HepG2 (cell line): ENCODE results near the gene MFSD11. TPM values are rescaled to one million over a fixed set of nuclear protein-coding genes. Genes with fewer than 3 reads are reported as not detected.

Source experiments
- ATF2 ChIP-seq: sonication (generic); formaldehyde crosslinking; IDR thresholded peaks from 2 replicates; pipeline ENCODE4 v1.4.0; 2020; ENCODE audit warnings: missing genetic modification reagents
- CEBPZ ChIP-seq: IDR thresholded peaks from 2 replicates; pipeline ENCODE4 v1.6.1; 2012; ENCODE audit warnings: low read length, improper control_type of control experiment
- ETS1 ChIP-seq: sonication (generic); formaldehyde crosslinking; IDR thresholded peaks from 2 replicates; pipeline ENCODE4 v1.4.0; 2020; ENCODE audit warnings: missing genetic modification reagents
- FOXK2 ChIP-seq: fragments of 450-650 bp; IDR thresholded peaks from 2 replicates; pipeline ENCODE4 v1.6.1; 2016
- GLI4 ChIP-seq: sonication (generic); formaldehyde crosslinking; IDR thresholded peaks from 2 replicates; pipeline ENCODE4 v1.5.1; 2020; ENCODE audit warnings: missing genetic modification reagents, mild to moderate bottlenecking, moderate library complexity, borderline replicate concordance
- HNF4A ChIP-seq: sonication (generic); formaldehyde crosslinking; IDR thresholded peaks from 2 replicates; pipeline ENCODE4 v1.4.0; 2020; ENCODE audit warnings: missing genetic modification reagents
- NKX3-1 ChIP-seq: sonication (generic); formaldehyde crosslinking; IDR thresholded peaks from 2 replicates; pipeline ENCODE4 v1.5.0; 2020; ENCODE audit warnings: missing genetic modification reagents
- POLR2AphosphoS5 ChIP-seq: IDR thresholded peaks from 2 replicates; pipeline ENCODE4 v1.6.1; 2012; ENCODE audit warnings: low read depth, low read length
- REL ChIP-seq: sonication (generic); formaldehyde crosslinking; conservative IDR thresholded peaks from 2 replicates; pipeline ENCODE4 v1.8.0; 2022; ENCODE audit warnings: mild to moderate bottlenecking, missing genetic modification reagents, moderate library complexity
- TOE1 ChIP-seq: sonication (generic); formaldehyde crosslinking; IDR thresholded peaks from 2 replicates; pipeline ENCODE4 v1.4.0; 2020; ENCODE audit warnings: mild to moderate bottlenecking, missing genetic modification reagents
- YEATS4 ChIP-seq: sonication (generic); formaldehyde crosslinking; IDR thresholded peaks from 2 replicates; pipeline ENCODE4 v1.4.0; 2020; ENCODE audit warnings: missing genetic modification reagents, borderline replicate concordance
- ZBTB46 ChIP-seq: sonication (generic); formaldehyde crosslinking; IDR thresholded peaks from 2 replicates; pipeline ENCODE4 v1.4.0; 2020; ENCODE audit warnings: mild to moderate bottlenecking, missing genetic modification reagents, borderline replicate concordance
- ZFYVE20 ChIP-seq: sonication (generic); formaldehyde crosslinking; IDR thresholded peaks from 2 replicates; pipeline ENCODE4 v1.8.0; 2023; ENCODE audit warnings: low read depth, mild to moderate bottlenecking, moderate library complexity, missing genetic modification reagents, borderline replicate concordance
- ZMAT3 ChIP-seq: sonication (generic); formaldehyde crosslinking; conservative IDR thresholded peaks from 2 replicates; pipeline ENCODE4 v1.7.0; 2021; ENCODE audit warnings: missing genetic modification reagents
- ZNF557 ChIP-seq: sonication (generic); formaldehyde crosslinking; IDR thresholded peaks from 2 replicates; pipeline ENCODE4 v1.4.0; 2020; ENCODE audit warnings: missing genetic modification reagents
- ZNF574 ChIP-seq: sonication (generic); formaldehyde crosslinking; IDR thresholded peaks from 2 replicates; pipeline ENCODE4 v1.4.0; 2020; ENCODE audit warnings: missing genetic modification reagents
- polyA plus RNA-seq, 8 experiments: library from polyadenylated mRNA; depleted of rRNA in 3 of 8; stranded (reverse) in 7 of 8; unstranded in 1 of 8; fragments of >200 nt; fragmentation: Illumina TruSeq in 4 of 8; extraction: Trizol in 4 of 8; gene quantifications; 2 replicates each; pipeline versions ENCODE4 v1.2.1 to v1.2.3, GENCODE V29; 2011 to 2016; ENCODE audit warnings: low read depth in 4 of 8, missing spikeins in 1 of 8, mixed read lengths in 1 of 8; ENCODE audit not compliant: insufficient read depth in 1 of 8
- total RNA-seq, 5 experiments: library from RNA; depleted of rRNA; stranded (reverse); fragments of >200 nt; fragmentation: Illumina TruSeq; extraction: Trizol; gene quantifications; 2 replicates each; pipeline ENCODE4 v1.2.3, GENCODE V29; 2016; ENCODE audit warnings: low read depth in 1 of 5

Gene MFSD11
- total and polyA plus RNA-seq, 2 of the 13 experiments (the other 11 are each of a cell fraction or from before 2014, with no cell fraction given) = 26.1 to 36.3 TPM

GRCh38 chr17:76700617-76701470 is 37.1 kb upstream of the MFSD11 start (continued):
- TF ChIP-seq ETS1 = no peak
- TF ChIP-seq ZNF574 (CRISPR knock-in tag) = no peak; the same call in 1 of the 2 replicates
- no peak; the same call in none of the 2 replicates for TF ChIP-seq GLI4 (CRISPR knock-in tag)
- no peak for TF ChIP-seq REL (CRISPR knock-in tag)
- TF ChIP-seq CEBPZ = no peak
- TF ChIP-seq YEATS4 (CRISPR knock-in tag) = peak; percentile 61; the same call in 1 of the 2 replicates
- TF ChIP-seq ZNF557 (CRISPR knock-in tag) = 0 out of 2 replicates have a peak, but pooled peaks have one; percentile 61
- TF ChIP-seq HNF4A (CRISPR knock-in tag) = peak; percentile 59
- no peak for TF ChIP-seq FOXK2
- peak; percentile 87; the same call in 1 of the 2 replicates for TF ChIP-seq ZMAT3
- TF ChIP-seq TOE1 (CRISPR knock-in tag) = no peak
- peak; percentile 86; the same call in 1 of the 2 replicates for TF ChIP-seq ATF2 (CRISPR knock-in tag)
- peak; percentile 80; the same call in 1 of the 2 replicates for TF ChIP-seq ZBTB46
- no peak for TF ChIP-seq ZFYVE20 (CRISPR knock-in tag)
- TF ChIP-seq NKX3-1 = no peak
- TF ChIP-seq POLR2AphosphoS5 = peak; percentile 39; the same call in 1 of the 2 replicates
